B cell (primary cell): Measurements from ENCODE around the gene TOPBP1. TPM values are rescaled to one million over a fixed set of nuclear protein-coding genes. Genes with fewer than 3 reads are reported as not detected.

ENCODE experiments used
- ATAC-seq: fragments of 200-7000 bp; cut with Tn5 transposase; one replicate; pipeline ENCODE4 v1.10.0; 2021; ENCODE audit warnings: low read depth, mild to moderate bottlenecking, moderate number of reproducible peaks, moderate library complexity
- CTCF ChIA-PET: fragments of 350-600 bp; sonication (Branson Sonifier 250); formaldehyde crosslinking; loops from one replicate; lab custom pipeline; 2021; ENCODE audit warnings: antibody characterized with exemption, inconsistent platforms; lab: Charles Lee
- POLR2A ChIA-PET: fragments of 350-600 bp; sonication (Branson Sonifier 250); formaldehyde crosslinking; loops from one replicate; lab custom pipeline; 2021; ENCODE audit warnings: antibody characterized with exemption; lab: Charles Lee
- DNase-seq: peaks from one replicate; pipeline ENCODE4 v3.0.0; 2013
- H2AFZ ChIP-seq: 2 replicates; pipeline ENCODE4 v1.6.1; 2012; ENCODE audit warnings: mild to moderate bottlenecking, low read depth, low read length; ENCODE audit not compliant: insufficient read depth, poor library complexity, severe bottlenecking
- H3K27ac ChIP-seq, 2 donors: 1 replicate in 1 of 2; 2 replicates in 1 of 2; pipeline ENCODE4 v1.5.1; 2012 to 2013; ENCODE audit warnings: low read length in 2 of 2, mild to moderate bottlenecking in 2 of 2, moderate library complexity in 1 of 2
- H3K27me3 ChIP-seq, 4 experiments: fragments of 200-600 bp in 1 of 4; sonication (generic) in 1 of 4; replicated peaks in 1 of 4; 1 replicate in 2 of 4; 2 replicates in 2 of 4; pipeline versions ENCODE4 v1.6.1 to v1.7.0; 2013 to 2016; ENCODE audit warnings: low read length in 3 of 4, mild to moderate bottlenecking in 2 of 4, mixed read lengths in 1 of 4, moderate library complexity in 1 of 4; ENCODE audit not compliant: insufficient read depth in 4 of 4, control insufficient read depth in 3 of 4; ENCODE audit errors: control extremely low read depth in 1 of 4
- H3K36me3 ChIP-seq, 2 experiments: replicated peaks in 1 of 2; 1 replicate in 1 of 2; 2 replicates in 1 of 2; pipeline versions ENCODE4 v1.6.1 to v1.7.1; 2013; ENCODE audit warnings: low read length in 1 of 2; ENCODE audit not compliant: insufficient read depth in 2 of 2, control insufficient read depth in 1 of 2; ENCODE audit errors: control extremely low read depth in 1 of 2, extremely low read depth in 1 of 2
- H3K4me1 ChIP-seq, 2 donors: fragments of 200-600 bp in 1 of 2; sonication (generic) in 1 of 2; 1 replicate in 1 of 2; 2 replicates in 1 of 2; pipeline versions ENCODE4 v1.5.1 to v1.6.1; 2013 to 2017; ENCODE audit warnings: low read length in 2 of 2; ENCODE audit not compliant: control insufficient read depth in 2 of 2, insufficient read depth in 2 of 2
- H3K4me2 ChIP-seq: replicated peaks from 2 replicates; pipeline ENCODE3; 2012; ENCODE audit warnings: mild to moderate bottlenecking, low read depth, low read length; ENCODE audit not compliant: poor library complexity, severe bottlenecking
- H3K4me3 ChIP-seq, 5 experiments: fragments of 200-600 bp in 1 of 5; sonication (generic) in 1 of 5; 1 replicate in 3 of 5; 2 replicates in 2 of 5; pipeline versions ENCODE4 v1.5.1 to v1.7.0; 2011 to 2016; ENCODE audit warnings: low read length in 4 of 5, mild to moderate bottlenecking in 4 of 5, low read depth in 2 of 5, control low read depth in 1 of 5, moderate library complexity in 1 of 5; ENCODE audit not compliant: insufficient read depth in 1 of 5; ENCODE audit errors: control extremely low read depth in 1 of 5, extremely low read depth in 1 of 5
- H3K79me2 ChIP-seq: fragments of 200-600 bp; sonication (generic); one replicate; pipeline ENCODE4 v1.6.0; 2016; ENCODE audit warnings: low read length; ENCODE audit not compliant: control insufficient read depth, insufficient read depth
- H3K9ac ChIP-seq: fragments of 200-600 bp; sonication (generic); 2 replicates; pipeline ENCODE4 v1.6.1; 2017; ENCODE audit warnings: mild to moderate bottlenecking, low read length, moderate library complexity
- H3K9me3 ChIP-seq, 3 donors: one replicate each; pipeline versions ENCODE4 v1.6.1 to v1.7.1; 2013; ENCODE audit warnings: low read length in 2 of 3; ENCODE audit not compliant: control insufficient read depth in 2 of 3, insufficient read depth in 1 of 3; ENCODE audit errors: control extremely low read depth in 1 of 3
- H4K20me1 ChIP-seq: 2 replicates; pipeline ENCODE4 v1.6.0; 2012; ENCODE audit warnings: mild to moderate bottlenecking, low read length; ENCODE audit not compliant: insufficient read depth, control insufficient read depth, poor library complexity, severe bottlenecking
- H3K27ac Mint-ChIP-seq: one replicate; pipeline ENCODE4 v1.8.0; 2021; ENCODE audit warnings: mixed read lengths
- H3K27me3 Mint-ChIP-seq: one replicate; pipeline ENCODE4 v1.8.0; 2021; ENCODE audit warnings: mixed read lengths
- H3K4me1 Mint-ChIP-seq: one replicate; pipeline ENCODE4 v1.8.0; 2021; ENCODE audit warnings: mixed read lengths
- H3K4me3 Mint-ChIP-seq: one replicate; pipeline ENCODE4 v1.8.0; 2021; ENCODE audit warnings: mixed read lengths
- H3K9me3 Mint-ChIP-seq: one replicate; pipeline ENCODE4 v1.8.0; 2022; ENCODE audit warnings: mixed read lengths; ENCODE audit not compliant: insufficient read depth
- EZH2 ChIP-seq: IDR thresholded peaks from 2 replicates; pipeline ENCODE4 v1.6.1; 2012; ENCODE audit warnings: borderline replicate concordance, low read depth, mild to moderate bottlenecking, moderate library complexity, low read length; ENCODE audit not compliant: insufficient read depth, poor library complexity, severe bottlenecking
- WGBS: methylation state at CpG from one replicate; pipeline ENCODE4 v1.1.5; 2013; ENCODE audit warnings: missing lambda C conversion rate; ENCODE audit not compliant: insufficient coverage; 5-methylcytosine and 5-hydroxymethylcytosine counted together
- intact Hi-C: fragments of 100-400 bp; cut with micrococcal nuclease; formaldehyde crosslinking; loops from one replicate; pipeline ENCODE4 v1.10.0; 2022
- polyA plus RNA-seq: library from polyadenylated mRNA; depleted of rRNA; stranded (reverse); fragments of >200 nt; gene quantifications from 2 replicates; pipeline ENCODE4 v1.2.3, GENCODE V29; 2012
- total RNA-seq, 2 donors: library from RNA; stranded (reverse); fragments of 120-200 nt in 1 of 2; gene quantifications; 1 replicate in 1 of 2; 2 replicates in 1 of 2; pipeline versions ENCODE4 v1.2.3 to v1.2.4, GENCODE V29; 2013 to 2022
- TF ChIP-seq, protein P1 (sequence below): fragments of 200-600 bp; IDR thresholded peaks from one replicate; pipeline ENCODE4 v1.8.0; 2022; ENCODE audit warnings: antibody characterized with exemption, mild to moderate bottlenecking

The TOPBP1 gene
- total and polyA plus RNA-seq, 2 donors (not counting 1 experiment from before 2014, with no cell fraction given), result 34.2 to 53.7 TPM

DNA sequence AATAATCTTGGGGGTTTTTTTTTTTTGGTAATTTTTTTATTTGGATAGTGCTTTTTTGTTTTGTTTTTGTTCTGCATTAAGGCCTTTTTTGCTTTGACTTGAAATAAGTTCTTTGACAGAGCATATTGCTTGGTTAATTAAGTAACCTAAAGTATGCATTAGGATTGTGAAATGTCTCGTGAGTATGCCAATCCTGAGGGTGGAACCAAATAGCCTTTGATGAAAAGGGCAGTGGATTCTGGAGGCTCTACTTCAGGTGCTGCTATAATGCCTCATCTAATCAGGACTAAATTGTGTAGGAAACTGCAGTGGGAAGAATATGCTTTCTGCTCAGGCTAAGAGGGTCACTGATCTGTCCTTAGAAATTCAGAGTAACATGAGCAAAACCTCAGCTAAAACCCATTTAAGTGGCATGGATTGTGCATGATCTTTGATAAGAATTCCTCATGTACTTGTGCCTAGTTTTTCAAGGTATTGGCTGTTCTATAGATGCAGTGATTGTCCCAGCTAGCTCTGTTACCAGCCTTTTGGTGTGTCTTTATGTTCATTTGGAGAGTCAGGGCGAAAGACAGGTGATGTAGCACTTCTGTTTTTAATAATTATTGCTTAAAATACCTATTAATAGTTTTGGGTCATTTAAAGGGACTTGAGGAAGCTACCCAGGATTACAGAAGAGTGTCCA, 72.8 kb downstream of the TOPBP1 start:
- Histone ChIP-seq H3K9ac (no peak overlapping the region), H3K4me3 (no peak overlapping the region), H3K9me3 (no peaks in the 10 kb centered on the region), H3K27me3 (no peaks in the 10 kb centered on the region), H3K27ac (no peak overlapping the region), H4K20me1 (peaks cover 4% of the 10 kb centered on the region), H3K79me2 (peaks cover 5% of the 10 kb centered on the region), H3K4me1 (no peaks in the 10 kb centered on the region), H3K36me3 (peaks cover 15 to 54% of the 10 kb centered on the region in 2 experiments), H3K4me2 (no peak overlapping the region), H2AFZ (no peak overlapping the region)
- no peaks in the 10 kb centered on the region for H3K9me3 Mint-ChIP-seq
- peaks cover 13% of the 10 kb centered on the region for H3K4me1 Mint-ChIP-seq
- WGBS, result 100% methylated on average over 1 of the region's 2 CpGs
- no peaks in the 10 kb centered on the region for H3K27me3 Mint-ChIP-seq
- TF ChIP-seq EZH2, result no peak
- TF ChIP-seq, protein P1, sequence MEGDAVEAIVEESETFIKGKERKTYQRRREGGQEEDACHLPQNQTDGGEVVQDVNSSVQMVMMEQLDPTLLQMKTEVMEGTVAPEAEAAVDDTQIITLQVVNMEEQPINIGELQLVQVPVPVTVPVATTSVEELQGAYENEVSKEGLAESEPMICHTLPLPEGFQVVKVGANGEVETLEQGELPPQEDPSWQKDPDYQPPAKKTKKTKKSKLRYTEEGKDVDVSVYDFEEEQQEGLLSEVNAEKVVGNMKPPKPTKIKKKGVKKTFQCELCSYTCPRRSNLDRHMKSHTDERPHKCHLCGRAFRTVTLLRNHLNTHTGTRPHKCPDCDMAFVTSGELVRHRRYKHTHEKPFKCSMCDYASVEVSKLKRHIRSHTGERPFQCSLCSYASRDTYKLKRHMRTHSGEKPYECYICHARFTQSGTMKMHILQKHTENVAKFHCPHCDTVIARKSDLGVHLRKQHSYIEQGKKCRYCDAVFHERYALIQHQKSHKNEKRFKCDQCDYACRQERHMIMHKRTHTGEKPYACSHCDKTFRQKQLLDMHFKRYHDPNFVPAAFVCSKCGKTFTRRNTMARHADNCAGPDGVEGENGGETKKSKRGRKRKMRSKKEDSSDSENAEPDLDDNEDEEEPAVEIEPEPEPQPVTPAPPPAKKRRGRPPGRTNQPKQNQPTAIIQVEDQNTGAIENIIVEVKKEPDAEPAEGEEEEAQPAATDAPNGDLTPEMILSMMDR, result no peak
- H3K4me3 Mint-ChIP-seq, result no peak overlapping the region
- H3K27ac Mint-ChIP-seq, result no peak overlapping the region
- DNase-seq (no peak), ATAC-seq (no peak)
- intact Hi-C loops, result no loop called here
- ChIA-PET POLR2A (interaction anchor here (0.6 kb wide), 1 partner anchor 32 kb away, joined by 6 read pairs; no protein-coding TSS in a partner anchor), CTCF (interaction anchor here (1.2 kb wide), 1 partner anchor 11 kb away, joined by 5 read pairs; no protein-coding TSS in a partner anchor)

DNA sequence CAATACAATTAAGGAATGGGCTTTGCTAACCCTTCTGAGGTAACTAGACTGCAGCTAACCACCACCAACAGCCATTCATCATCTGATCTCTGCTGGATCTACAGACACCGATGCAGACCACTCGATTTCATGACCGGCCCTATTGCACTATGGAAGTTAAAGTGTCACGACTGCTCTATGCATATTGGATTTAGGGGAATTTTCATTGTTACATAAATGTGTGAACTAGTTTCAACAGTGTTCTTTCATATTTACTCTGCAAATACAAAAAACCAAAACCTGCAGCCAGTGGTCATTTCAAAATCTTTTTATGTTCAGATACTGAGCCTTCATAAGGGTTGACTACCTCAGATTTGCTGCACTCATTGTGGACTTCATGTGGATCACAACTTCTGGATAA, 73.7 kb downstream of the TOPBP1 start:
- no peak overlapping the region for H2AFZ ChIP-seq
- no peaks in the 10 kb centered on the region for H3K27me3 Mint-ChIP-seq
- H3K9me3 Mint-ChIP-seq, result no peaks in the 10 kb centered on the region
- H3K27ac Mint-ChIP-seq, result no peak overlapping the region
- POLR2A ChIA-PET, result no interaction called here
- no peak overlapping the region for H3K4me3 Mint-ChIP-seq
- WGBS, result no CpG with 5 or more reads among the region's 4 CpGs
- peaks cover 13% of the 10 kb centered on the region for H4K20me1 ChIP-seq
- CTCF ChIA-PET, result interaction anchor here (1.2 kb wide), 1 partner anchor 10 kb away, joined by 5 read pairs; no protein-coding TSS in a partner anchor
- H3K79me2 ChIP-seq, result peaks cover 14% of the 10 kb centered on the region
- no peaks in the 10 kb centered on the region for H3K4me1 ChIP-seq
- DNase-seq (no peak), ATAC-seq (no peak)
- H3K4me2 ChIP-seq, result no peak overlapping the region
- H3K9ac ChIP-seq, result no peak overlapping the region
- no peak overlapping the region for H3K4me3 ChIP-seq
- H3K4me1 Mint-ChIP-seq, result peaks cover 13% of the 10 kb centered on the region
- TF ChIP-seq EZH2, result no peak
- TF ChIP-seq, protein P1, result no peak
- no peaks in the 10 kb centered on the region for H3K27me3 ChIP-seq
- no peak overlapping the region for H3K27ac ChIP-seq
- intact Hi-C loops, result no loop called here
- no peaks in the 10 kb centered on the region for H3K9me3 ChIP-seq
- H3K36me3 ChIP-seq, result peaks cover 15 to 63% of the 10 kb centered on the region in 2 experiments
